ENCODE results near the gene AMY1B. TPM values are rescaled to one million over a fixed set of nuclear protein-coding genes. Genes with fewer than 3 reads are reported as not detected.
"Not testable (repeated sequence)": the region's sequence is repeated elsewhere in the genome, so short reads cannot be mapped to it uniquely, and the experiment has no call there.

AMY1B gene
- not detected for total RNA-seq

DNA sequence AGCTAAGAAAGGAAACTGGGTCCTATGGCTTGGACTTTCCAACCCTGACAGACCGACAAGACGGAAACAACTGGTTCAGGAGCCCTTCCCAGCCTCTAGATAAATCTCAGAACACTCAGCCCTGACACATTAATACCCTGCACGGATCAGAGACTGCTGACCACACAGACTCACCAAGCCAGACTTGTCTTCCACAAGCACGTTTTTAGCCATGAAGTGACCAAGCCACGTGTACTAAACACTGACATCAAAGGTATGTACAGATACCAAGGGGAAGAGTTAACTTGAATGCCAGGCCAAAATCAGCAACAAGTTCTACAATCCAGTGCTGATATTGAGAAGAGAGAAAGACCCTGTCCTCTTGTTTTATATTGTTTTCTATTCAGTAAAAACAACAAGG lies at the start of gene AMY1B:
AMY1B (minus strand) TSS at position 101 of the 400 bp plus-strand sequence. CDS start 571 bp downstream, outside the sequence.
- not testable (repeated sequence) for DNase-seq (ENCODE audit: low spot score); H3K4me1 ChIP-seq; H3K9me3 ChIP-seq; H3K27ac ChIP-seq; H3K4me3 ChIP-seq; H3K27me3 ChIP-seq; H3K36me3 ChIP-seq

DNA sequence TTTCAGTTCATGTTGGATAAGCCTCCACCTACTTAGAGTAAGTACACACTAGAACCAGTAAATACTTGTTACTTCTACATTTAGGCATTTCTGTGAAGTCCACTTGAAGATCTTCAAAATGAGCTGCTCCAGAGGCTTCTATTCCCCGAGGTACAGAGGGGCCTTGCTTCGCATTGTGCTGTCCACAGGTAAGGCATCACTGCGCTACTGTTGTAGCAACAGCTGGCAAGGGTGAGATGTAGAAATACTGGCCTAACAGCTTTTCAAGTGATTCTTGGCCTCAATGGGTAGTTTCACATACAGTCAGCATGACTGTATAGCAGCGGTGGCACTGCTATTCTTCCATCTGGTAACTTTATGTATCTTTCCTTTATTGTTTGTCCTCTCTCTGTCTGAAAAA lies 49.0 kb upstream of the AMY1B start:
- not testable (repeated sequence) for H3K27ac ChIP-seq; H3K27me3 ChIP-seq; H3K9me3 ChIP-seq; H3K36me3 ChIP-seq; DNase-seq (ENCODE audit: low spot score); H3K4me1 ChIP-seq; H3K4me3 ChIP-seq

DNA sequence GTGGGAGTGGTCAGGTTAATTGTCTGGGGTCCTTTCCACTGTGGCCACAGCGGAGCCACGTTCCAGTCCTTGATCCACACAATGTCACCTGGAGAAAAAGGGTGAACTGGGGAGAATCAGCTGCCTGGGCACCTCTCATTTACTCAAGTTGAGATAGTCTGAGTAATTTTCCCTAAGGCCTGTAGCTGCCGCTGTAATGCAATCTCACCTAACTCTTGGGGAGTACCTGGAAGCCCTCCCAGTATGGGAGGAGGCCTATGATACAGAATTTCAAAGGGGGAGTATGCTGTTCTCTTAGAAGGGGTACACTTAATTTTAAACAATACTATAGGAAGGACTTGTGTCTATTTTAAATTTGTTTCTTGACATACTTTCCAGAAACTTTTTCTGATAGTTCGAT lies 48.4 kb upstream of the AMY1B start:
- not testable (repeated sequence) for H3K27me3 ChIP-seq; H3K27ac ChIP-seq; H3K4me1 ChIP-seq; H3K9me3 ChIP-seq; H3K4me3 ChIP-seq; DNase-seq (ENCODE audit: low spot score); H3K36me3 ChIP-seq

DNA sequence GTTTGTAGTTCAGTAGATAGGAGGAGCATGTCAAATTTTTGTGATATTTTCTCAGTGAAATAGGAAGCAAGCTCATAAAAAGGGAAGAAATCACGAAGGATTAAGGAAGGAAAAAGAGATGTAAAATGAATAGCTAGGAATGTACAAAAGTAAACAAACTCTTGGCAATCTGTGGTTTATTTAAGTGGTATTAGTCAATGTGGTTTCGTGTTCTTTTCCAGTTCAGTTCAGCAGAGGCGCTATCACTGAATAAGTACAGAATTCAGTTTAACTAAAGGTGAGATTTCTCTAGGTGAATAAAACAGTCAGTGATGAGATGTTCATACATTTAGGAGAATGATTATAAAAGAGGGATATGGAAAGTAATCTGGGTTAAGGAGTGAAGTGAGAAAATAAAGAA lies 42.0 kb upstream of the AMY1B start:
- not testable (repeated sequence) for H3K27ac ChIP-seq; H3K36me3 ChIP-seq; H3K9me3 ChIP-seq; H3K27me3 ChIP-seq; H3K4me3 ChIP-seq; H3K4me1 ChIP-seq; DNase-seq (ENCODE audit: low spot score)

DNA sequence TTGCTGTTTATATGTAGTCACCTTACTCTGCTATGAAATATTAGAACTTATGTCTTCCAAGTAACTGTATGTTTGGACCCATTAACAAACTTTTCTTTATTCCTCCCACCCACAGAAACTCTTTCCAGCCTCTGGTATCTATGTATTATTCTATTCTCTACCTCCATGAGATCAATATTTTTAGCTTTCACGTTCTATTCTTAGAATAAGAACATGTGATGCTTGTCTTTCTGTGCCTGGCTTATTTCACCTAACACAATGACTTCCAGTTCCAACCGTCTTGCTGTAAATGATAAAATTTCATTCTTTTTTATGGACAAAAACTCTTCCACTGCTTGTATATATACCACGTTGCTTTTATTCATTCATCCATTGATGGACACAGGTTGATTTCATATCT lies 39.3 kb upstream of the AMY1B start:
- not testable (repeated sequence) for H3K4me3 ChIP-seq; DNase-seq (ENCODE audit: low spot score); H3K27ac ChIP-seq; H3K27me3 ChIP-seq; H3K36me3 ChIP-seq; H3K4me1 ChIP-seq; H3K9me3 ChIP-seq

DNA sequence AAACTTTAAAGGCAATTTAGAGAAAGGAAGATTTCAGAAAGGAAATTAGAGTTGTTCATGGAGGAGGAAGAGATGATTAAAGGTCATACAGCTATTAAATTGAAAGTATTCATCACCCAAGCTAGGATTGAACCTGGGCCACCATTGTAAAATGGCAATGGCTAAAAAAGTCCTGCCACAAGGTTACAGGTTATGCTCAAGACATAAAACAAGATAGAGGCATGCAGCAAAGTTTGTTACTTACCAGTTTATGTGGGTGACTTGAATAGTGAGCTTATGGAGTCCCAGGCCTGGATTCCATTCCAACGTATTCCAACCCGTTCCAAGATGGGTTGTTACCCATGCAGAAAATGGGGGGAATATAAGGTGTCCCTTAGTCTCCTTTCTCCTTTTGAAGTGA lies 25.5 kb upstream of the AMY1B start:
- H3K27ac ChIP-seq; DNase-seq (ENCODE audit: low spot score); H3K27me3 ChIP-seq; H3K4me1 ChIP-seq; H3K9me3 ChIP-seq; H3K4me3 ChIP-seq; H3K36me3 ChIP-seq: not testable (repeated sequence)

DNA sequence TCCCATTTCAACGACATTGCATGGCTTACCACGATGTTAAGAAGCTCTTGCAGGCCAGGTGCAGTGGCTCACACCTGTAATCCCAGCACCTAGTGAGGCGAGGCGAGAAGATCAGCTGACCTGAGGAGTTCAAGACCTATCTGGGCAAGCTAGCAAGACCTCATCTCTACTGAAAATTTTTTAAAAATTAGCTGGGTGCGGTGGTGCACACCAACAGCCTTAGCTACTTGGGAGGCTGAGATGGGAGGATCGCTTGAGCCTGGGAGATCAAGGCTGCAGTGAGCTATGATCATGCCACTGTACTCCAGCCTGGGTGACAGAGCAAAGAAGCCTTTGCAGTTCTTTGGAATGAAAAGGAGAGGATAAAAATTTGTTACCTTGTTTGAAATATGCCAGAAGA lies 21.4 kb upstream of the AMY1B start:
- not testable (repeated sequence) for H3K27ac ChIP-seq; DNase-seq (ENCODE audit: low spot score); H3K4me1 ChIP-seq; H3K27me3 ChIP-seq; H3K4me3 ChIP-seq; H3K9me3 ChIP-seq; H3K36me3 ChIP-seq

DNA sequence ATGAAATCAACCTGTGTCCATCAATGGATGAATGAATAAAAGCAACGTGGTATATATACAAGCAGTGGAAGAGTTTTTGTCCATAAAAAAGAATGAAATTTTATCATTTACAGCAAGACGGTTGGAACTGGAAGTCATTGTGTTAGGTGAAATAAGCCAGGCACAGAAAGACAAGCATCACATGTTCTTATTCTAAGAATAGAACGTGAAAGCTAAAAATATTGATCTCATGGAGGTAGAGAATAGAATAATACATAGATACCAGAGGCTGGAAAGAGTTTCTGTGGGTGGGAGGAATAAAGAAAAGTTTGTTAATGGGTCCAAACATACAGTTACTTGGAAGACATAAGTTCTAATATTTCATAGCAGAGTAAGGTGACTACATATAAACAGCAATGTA lies 14.4 kb upstream of the AMY1B start:
- H3K9me3 ChIP-seq; DNase-seq (ENCODE audit: low spot score); H3K4me1 ChIP-seq; H3K27ac ChIP-seq; H3K27me3 ChIP-seq; H3K4me3 ChIP-seq; H3K36me3 ChIP-seq: not testable (repeated sequence)

DNA sequence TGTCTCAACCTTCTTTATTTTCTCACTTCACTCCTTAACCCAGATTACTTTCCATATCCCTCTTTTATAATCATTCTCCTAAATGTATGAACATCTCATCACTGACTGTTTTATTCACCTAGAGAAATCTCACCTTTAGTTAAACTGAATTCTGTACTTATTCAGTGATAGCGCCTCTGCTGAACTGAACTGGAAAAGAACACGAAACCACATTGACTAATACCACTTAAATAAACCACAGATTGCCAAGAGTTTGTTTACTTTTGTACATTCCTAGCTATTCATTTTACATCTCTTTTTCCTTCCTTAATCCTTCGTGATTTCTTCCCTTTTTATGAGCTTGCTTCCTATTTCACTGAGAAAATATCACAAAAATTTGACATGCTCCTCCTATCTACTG lies 11.7 kb upstream of the AMY1B start:
- not testable (repeated sequence) for H3K9me3 ChIP-seq; DNase-seq (ENCODE audit: low spot score); H3K27me3 ChIP-seq; H3K4me1 ChIP-seq; H3K4me3 ChIP-seq; H3K36me3 ChIP-seq; H3K27ac ChIP-seq

DNA sequence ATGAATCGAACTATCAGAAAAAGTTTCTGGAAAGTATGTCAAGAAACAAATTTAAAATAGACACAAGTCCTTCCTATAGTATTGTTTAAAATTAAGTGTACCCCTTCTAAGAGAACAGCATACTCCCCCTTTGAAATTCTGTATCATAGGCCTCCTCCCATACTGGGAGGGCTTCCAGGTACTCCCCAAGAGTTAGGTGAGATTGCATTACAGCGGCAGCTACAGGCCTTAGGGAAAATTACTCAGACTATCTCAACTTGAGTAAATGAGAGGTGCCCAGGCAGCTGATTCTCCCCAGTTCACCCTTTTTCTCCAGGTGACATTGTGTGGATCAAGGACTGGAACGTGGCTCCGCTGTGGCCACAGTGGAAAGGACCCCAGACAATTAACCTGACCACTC lies 5.2 kb upstream of the AMY1B start:
- H3K9me3 ChIP-seq; DNase-seq (ENCODE audit: low spot score); H3K27me3 ChIP-seq; H3K27ac ChIP-seq; H3K36me3 ChIP-seq; H3K4me3 ChIP-seq; H3K4me1 ChIP-seq: not testable (repeated sequence)

DNA sequence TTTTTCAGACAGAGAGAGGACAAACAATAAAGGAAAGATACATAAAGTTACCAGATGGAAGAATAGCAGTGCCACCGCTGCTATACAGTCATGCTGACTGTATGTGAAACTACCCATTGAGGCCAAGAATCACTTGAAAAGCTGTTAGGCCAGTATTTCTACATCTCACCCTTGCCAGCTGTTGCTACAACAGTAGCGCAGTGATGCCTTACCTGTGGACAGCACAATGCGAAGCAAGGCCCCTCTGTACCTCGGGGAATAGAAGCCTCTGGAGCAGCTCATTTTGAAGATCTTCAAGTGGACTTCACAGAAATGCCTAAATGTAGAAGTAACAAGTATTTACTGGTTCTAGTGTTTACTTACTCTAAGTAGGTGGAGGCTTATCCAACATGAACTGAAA lies 4.7 kb upstream of the AMY1B start:
- H3K4me1 ChIP-seq = not testable (repeated sequence)

DNA sequence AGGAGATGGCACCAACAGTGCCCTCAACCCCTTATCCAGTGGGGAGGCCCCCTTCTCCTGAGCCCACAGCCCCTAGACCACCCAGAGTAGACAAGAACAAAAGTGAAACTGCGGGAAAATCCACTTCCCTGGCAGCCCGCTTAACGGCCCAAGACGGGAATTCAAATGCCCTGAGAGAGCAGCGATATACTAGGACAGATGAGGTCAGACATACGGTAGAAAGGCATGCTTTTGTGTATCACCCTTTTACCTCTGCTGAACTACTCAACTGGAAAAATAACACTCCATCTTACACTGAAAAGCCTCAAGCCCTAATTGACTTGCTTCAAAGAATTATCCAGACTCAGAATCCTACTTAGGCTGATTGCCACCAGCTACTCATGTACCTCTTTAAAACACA lies 1.4 kb upstream of the AMY1B start:
- not testable (repeated sequence) for H3K27ac ChIP-seq; H3K4me3 ChIP-seq; H3K27me3 ChIP-seq; H3K4me1 ChIP-seq; H3K9me3 ChIP-seq; DNase-seq (ENCODE audit: low spot score); H3K36me3 ChIP-seq

More for the DNA sequence above, 4.7 kb upstream of the AMY1B start:
- not testable (repeated sequence) for H3K36me3 ChIP-seq; H3K9me3 ChIP-seq; DNase-seq (ENCODE audit: low spot score); H3K27me3 ChIP-seq; H3K27ac ChIP-seq; H3K4me3 ChIP-seq

DNA sequence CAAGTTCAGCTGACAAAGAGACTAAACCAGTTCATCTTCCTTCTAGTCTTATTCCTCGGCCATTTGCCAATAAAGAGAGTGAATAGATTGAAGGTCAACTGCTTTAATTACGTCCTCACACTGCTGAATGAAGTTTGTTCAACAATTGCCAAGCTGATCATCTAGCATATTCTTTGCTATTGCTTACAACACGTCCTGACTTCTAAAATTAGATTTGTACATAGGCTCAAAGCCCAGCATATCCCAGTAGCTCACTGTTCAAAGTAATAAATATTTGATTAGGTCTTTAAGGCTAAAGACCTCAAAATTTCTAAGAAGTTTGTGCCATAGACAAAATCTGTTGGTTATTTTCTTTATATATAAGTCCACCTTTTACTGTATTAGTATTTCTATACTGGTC lies 19.7 kb downstream of the AMY1B start:
- not testable (repeated sequence) for DNase-seq (ENCODE audit: low spot score); H3K9me3 ChIP-seq; H3K27ac ChIP-seq; H3K4me1 ChIP-seq; H3K36me3 ChIP-seq; H3K27me3 ChIP-seq; H3K4me3 ChIP-seq

DNA sequence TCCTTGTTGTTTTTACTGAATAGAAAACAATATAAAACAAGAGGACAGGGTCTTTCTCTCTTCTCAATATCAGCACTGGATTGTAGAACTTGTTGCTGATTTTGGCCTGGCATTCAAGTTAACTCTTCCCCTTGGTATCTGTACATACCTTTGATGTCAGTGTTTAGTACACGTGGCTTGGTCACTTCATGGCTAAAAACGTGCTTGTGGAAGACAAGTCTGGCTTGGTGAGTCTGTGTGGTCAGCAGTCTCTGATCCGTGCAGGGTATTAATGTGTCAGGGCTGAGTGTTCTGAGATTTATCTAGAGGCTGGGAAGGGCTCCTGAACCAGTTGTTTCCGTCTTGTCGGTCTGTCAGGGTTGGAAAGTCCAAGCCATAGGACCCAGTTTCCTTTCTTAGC lies 40.5 kb downstream of the AMY1B start, which contains the start of gene AMY1A:
AMY1A (plus strand) TSS at position 301 of the 400 bp plus-strand sequence. CDS start 571 bp downstream, outside the sequence.
- not testable (repeated sequence) for H3K9me3 ChIP-seq; H3K27me3 ChIP-seq; H3K27ac ChIP-seq; H3K4me3 ChIP-seq; H3K36me3 ChIP-seq; H3K4me1 ChIP-seq; DNase-seq (ENCODE audit: low spot score)

DNA sequence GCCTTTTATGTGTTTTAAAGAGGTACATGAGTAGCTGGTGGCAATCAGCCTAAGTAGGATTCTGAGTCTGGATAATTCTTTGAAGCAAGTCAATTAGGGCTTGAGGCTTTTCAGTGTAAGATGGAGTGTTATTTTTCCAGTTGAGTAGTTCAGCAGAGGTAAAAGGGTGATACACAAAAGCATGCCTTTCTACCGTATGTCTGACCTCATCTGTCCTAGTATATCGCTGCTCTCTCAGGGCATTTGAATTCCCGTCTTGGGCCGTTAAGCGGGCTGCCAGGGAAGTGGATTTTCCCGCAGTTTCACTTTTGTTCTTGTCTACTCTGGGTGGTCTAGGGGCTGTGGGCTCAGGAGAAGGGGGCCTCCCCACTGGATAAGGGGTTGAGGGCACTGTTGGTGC lies 41.9 kb downstream of the AMY1B start:
- not testable (repeated sequence) for H3K27ac ChIP-seq; DNase-seq (ENCODE audit: low spot score); H3K27me3 ChIP-seq; H3K4me1 ChIP-seq; H3K4me3 ChIP-seq; H3K36me3 ChIP-seq; H3K9me3 ChIP-seq

DNA sequence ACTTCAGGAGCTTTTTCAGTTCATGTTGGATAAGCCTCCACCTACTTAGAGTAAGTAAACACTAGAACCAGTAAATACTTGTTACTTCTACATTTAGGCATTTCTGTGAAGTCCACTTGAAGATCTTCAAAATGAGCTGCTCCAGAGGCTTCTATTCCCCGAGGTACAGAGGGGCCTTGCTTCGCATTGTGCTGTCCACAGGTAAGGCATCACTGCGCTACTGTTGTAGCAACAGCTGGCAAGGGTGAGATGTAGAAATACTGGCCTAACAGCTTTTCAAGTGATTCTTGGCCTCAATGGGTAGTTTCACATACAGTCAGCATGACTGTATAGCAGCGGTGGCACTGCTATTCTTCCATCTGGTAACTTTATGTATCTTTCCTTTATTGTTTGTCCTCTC lies 45.1 kb downstream of the AMY1B start:
- H3K36me3 ChIP-seq, H3K27ac ChIP-seq, H3K4me1 ChIP-seq: not testable (repeated sequence)

More for the DNA sequence above, 45.1 kb downstream of the AMY1B start:
- H3K4me3 ChIP-seq; H3K27me3 ChIP-seq; H3K9me3 ChIP-seq; DNase-seq (ENCODE audit: low spot score): not testable (repeated sequence)

All from right atrium auricular region (tissue), 2 donors.